Measurements from ENCODE around the gene MPO. TPM values are rescaled to one million over a fixed set of nuclear protein-coding genes. Genes with fewer than 3 reads are reported as not detected.

Gene MPO
- polyA plus RNA-seq, 2 donors = 0.02 TPM; not detected in 1

DNA sequence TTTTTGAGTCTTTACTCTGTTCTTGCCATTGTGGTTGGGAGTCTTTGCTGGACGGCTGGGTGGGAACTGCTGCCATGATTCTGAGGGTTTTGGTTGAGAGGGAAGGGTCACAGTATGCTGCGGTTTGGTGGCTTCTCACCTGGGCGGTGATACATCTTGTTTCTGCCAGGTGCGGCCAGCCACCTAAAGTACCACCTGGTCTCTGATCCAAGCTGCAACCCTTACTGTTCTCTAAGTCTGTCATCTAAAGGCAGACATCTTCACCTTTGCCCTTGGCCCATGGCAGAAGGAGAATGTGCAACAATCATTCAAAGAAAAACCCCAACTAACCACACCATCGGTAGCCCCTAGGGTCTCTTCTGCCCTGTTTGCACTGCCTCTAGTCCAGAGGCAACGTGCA is 19.6 kb upstream of the MPO start:
- Histone ChIP-seq H3K4me3 (ENCODE audit: low read depth in 1 of 2, low read length in 2 of 2) (no peak overlapping the region), H3K9me3 (ENCODE audit: control insufficient read depth in 2 of 2, insufficient read depth in 1 of 2, low read depth in 1 of 2, low read length in 1 of 2) (no peaks in the 10 kb centered on the region), H3K27me3 (ENCODE audit: control insufficient read depth in 1 of 2, insufficient read depth in 2 of 2, low read length in 2 of 2) (no peaks in the 10 kb centered on the region), H3K36me3 (ENCODE audit: control insufficient read depth in 2 of 2, insufficient read depth in 2 of 2, low read length in 1 of 2) (no peaks in the 10 kb centered on the region), H3K27ac (ENCODE audit: low read depth in 2 of 2, low read length in 1 of 2) (no peak overlapping the region), H3K4me1 (ENCODE audit: control insufficient read depth in 2 of 2, insufficient read depth in 2 of 2, low read length in 1 of 2) (peaks cover 0 to 4% of the 10 kb centered on the region in 2 donors)
- WGBS, 2 donors = 87 to 90% methylated on average over 6 of the region's 6 CpGs

DNA sequence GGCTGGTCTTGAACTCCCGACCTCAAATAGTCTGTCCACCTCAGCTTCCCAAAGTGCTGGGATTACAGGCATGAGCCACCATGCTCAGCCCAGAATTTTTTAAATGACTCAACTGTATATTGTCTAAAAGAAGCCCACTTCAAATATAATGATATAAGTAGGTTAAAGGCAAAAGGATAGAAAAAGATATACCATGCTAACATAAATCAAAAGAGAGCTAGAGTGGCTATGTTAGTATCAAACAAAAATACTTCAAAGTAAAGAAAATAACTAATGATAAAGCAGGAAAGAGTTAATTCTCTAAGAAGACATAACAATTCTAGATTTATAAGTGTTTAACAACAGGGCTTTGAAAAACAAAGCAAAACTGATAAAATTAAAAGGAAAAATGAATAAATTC is 13.3 kb upstream of the MPO start:
- Histone ChIP-seq H3K4me3 (ENCODE audit: low read depth in 1 of 2, low read length in 2 of 2) (no peak overlapping the region), H3K36me3 (ENCODE audit: control insufficient read depth in 2 of 2, insufficient read depth in 2 of 2, low read length in 1 of 2) (no peaks in the 10 kb centered on the region), H3K27ac (ENCODE audit: low read depth in 2 of 2, low read length in 1 of 2) (no peak overlapping the region), H3K4me1 (ENCODE audit: control insufficient read depth in 2 of 2, insufficient read depth in 2 of 2, low read length in 1 of 2) (no peaks in the 10 kb centered on the region), H3K27me3 (ENCODE audit: control insufficient read depth in 1 of 2, insufficient read depth in 2 of 2, low read length in 2 of 2) (no peaks in the 10 kb centered on the region), H3K9me3 (ENCODE audit: control insufficient read depth in 2 of 2, insufficient read depth in 1 of 2, low read depth in 1 of 2, low read length in 1 of 2) (peaks cover 0 to 2% of the 10 kb centered on the region in 2 donors)
- 78 to 92% methylated on average over 1 of the region's 1 CpG for WGBS, 2 donors

DNA sequence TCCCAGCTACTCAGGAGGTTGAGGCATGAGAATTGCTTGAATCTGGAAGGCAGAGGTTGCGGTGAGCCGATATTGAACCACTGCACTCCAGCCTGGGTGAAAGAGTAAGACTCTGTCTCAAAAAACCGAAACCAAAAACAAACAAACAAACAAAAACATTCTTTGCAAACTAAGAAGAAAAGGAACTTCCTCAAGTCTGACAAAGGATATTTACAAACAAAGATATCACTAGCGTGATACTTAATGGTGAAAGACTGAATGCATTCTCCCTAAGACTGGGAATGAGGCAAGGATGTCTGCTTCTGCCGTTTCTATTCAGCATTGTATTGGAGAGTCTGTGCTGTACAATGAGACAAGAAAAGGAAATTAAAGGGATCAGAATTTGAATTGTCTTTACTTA is 10.5 kb upstream of the MPO start:
- peaks cover 0 to 2% of the 10 kb centered on the region in 2 donors for H3K9me3 ChIP-seq (ENCODE audit: control insufficient read depth in 2 of 2, insufficient read depth in 1 of 2, low read depth in 1 of 2, low read length in 1 of 2)
- H3K27ac ChIP-seq (ENCODE audit: low read depth in 2 of 2, low read length in 1 of 2) = no peak overlapping the region
- H3K27me3 ChIP-seq (ENCODE audit: control insufficient read depth in 1 of 2, insufficient read depth in 2 of 2, low read length in 2 of 2) = no peaks in the 10 kb centered on the region
- no peaks in the 10 kb centered on the region for H3K36me3 ChIP-seq (ENCODE audit: control insufficient read depth in 2 of 2, insufficient read depth in 2 of 2, low read length in 1 of 2)
- H3K4me3 ChIP-seq (ENCODE audit: low read depth in 1 of 2, low read length in 2 of 2) = no peak overlapping the region
- no peaks in the 10 kb centered on the region for H3K4me1 ChIP-seq (ENCODE audit: control insufficient read depth in 2 of 2, insufficient read depth in 2 of 2, low read length in 1 of 2)
- WGBS, 2 donors = 67 to 75% methylated on average over 5 of the region's 5 CpGs

DNA sequence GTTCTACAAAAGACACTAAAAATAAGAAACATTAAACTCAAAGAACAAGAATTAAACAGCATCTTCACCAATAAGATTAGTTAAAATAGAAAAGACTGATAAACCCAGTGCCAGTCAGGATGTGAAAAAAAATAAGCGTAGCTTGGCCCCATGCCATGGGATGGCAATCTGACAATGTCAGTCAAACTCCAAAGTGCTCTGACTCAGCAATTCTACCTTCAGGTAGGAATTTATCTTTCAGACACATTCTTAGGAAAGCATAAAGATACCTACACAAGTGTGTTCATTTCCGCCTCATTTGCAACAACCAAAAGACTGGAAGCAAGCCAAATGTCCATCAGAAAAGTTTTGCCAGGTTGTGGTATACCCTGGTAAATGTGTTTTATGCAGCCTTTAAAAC is 9.1 kb upstream of the MPO start:
- Histone ChIP-seq H3K9me3 (ENCODE audit: control insufficient read depth in 2 of 2, insufficient read depth in 1 of 2, low read depth in 1 of 2, low read length in 1 of 2) (peaks cover 0 to 2% of the 10 kb centered on the region in 2 donors), H3K4me1 (ENCODE audit: control insufficient read depth in 2 of 2, insufficient read depth in 2 of 2, low read length in 1 of 2) (no peaks in the 10 kb centered on the region), H3K27ac (ENCODE audit: low read depth in 2 of 2, low read length in 1 of 2) (no peak overlapping the region), H3K36me3 (ENCODE audit: control insufficient read depth in 2 of 2, insufficient read depth in 2 of 2, low read length in 1 of 2) (no peaks in the 10 kb centered on the region), H3K27me3 (ENCODE audit: control insufficient read depth in 1 of 2, insufficient read depth in 2 of 2, low read length in 2 of 2) (no peaks in the 10 kb centered on the region), H3K4me3 (ENCODE audit: low read depth in 1 of 2, low read length in 2 of 2) (no peak overlapping the region)
- WGBS, 2 donors = 33 to 39% methylated on average over 2 of the region's 2 CpGs

DNA sequence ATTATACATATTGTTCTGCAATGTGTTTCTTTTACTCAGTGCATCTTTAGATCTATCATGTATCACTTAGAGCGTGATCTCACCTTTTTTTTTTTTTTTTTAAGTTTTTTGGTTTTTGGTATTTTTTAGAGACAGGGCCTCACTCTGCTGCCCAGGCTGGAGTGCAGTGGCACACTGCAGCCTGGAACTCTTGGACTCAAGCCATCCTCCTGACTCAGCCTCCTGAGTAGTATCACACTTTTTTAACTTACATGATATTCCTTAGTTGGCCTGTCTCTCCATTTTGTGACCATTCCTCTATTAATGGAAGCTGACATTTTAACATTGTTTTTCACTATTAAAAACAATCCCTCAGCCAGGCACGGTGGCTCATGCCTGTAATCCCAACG is 4.7 kb upstream of the MPO start:
- Histone ChIP-seq H3K4me1 (ENCODE audit: control insufficient read depth in 2 of 2, insufficient read depth in 2 of 2, low read length in 1 of 2) (no peaks in the 10 kb centered on the region), H3K27me3 (ENCODE audit: control insufficient read depth in 1 of 2, insufficient read depth in 2 of 2, low read length in 2 of 2) (no peaks in the 10 kb centered on the region), H3K27ac (ENCODE audit: low read depth in 2 of 2, low read length in 1 of 2) (no peak overlapping the region), H3K9me3 (ENCODE audit: control insufficient read depth in 2 of 2, insufficient read depth in 1 of 2, low read depth in 1 of 2, low read length in 1 of 2) (peaks cover 0 to 2% of the 10 kb centered on the region in 2 donors), H3K36me3 (ENCODE audit: control insufficient read depth in 2 of 2, insufficient read depth in 2 of 2, low read length in 1 of 2) (no peaks in the 10 kb centered on the region), H3K4me3 (ENCODE audit: low read depth in 1 of 2, low read length in 2 of 2) (no peak overlapping the region)
- 89 to 91% methylated on average over 3 of the region's 3 CpGs for WGBS, 2 donors

DNA sequence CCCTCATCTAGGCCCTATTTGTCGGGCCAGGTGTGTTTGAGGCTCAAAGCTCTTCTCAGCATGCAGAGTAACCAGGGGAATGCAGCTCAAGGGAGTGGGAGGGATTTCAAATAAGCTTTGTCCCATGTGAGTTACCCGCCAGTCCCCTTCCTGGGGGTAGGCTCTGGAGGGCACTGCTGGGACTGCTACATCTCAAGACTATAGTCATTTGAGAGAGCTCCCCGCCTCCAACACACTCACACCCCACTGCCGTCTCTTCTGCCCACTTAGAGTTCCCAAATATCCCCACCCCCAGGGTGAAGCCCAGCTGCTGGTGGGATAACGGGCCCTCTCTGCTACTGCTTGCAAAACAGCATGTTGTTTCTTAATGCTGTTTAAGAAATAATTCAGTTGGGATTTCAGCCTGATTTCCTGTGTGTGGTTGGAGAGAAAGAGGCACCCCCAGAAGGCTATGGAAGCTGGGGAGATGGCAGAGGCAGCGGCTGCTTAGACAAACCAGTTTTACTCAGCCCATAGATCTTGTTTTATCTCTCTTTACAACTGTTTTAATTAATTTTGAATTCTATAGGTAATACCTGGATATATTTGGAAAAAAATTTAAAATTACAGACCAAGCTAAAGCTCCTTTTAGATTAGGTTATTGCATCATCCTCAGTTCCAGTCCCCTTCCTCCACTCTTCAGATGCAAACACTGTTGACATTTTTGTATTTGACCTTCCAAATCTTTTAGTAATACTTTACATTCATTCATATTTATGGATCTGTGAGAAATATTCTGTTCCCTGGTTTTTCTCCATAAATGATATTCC is 4.1 kb upstream of the MPO start:
- Histone ChIP-seq H3K4me1 (ENCODE audit: control insufficient read depth in 2 of 2, insufficient read depth in 2 of 2, low read length in 1 of 2) (no peaks in the 10 kb centered on the region), H3K9me3 (ENCODE audit: control insufficient read depth in 2 of 2, insufficient read depth in 1 of 2, low read depth in 1 of 2, low read length in 1 of 2) (peaks cover 0 to 2% of the 10 kb centered on the region in 2 donors), H3K27me3 (ENCODE audit: control insufficient read depth in 1 of 2, insufficient read depth in 2 of 2, low read length in 2 of 2) (no peaks in the 10 kb centered on the region), H3K36me3 (ENCODE audit: control insufficient read depth in 2 of 2, insufficient read depth in 2 of 2, low read length in 1 of 2) (no peaks in the 10 kb centered on the region), H3K4me3 (ENCODE audit: low read depth in 1 of 2, low read length in 2 of 2) (no peak overlapping the region), H3K27ac (ENCODE audit: low read depth in 2 of 2, low read length in 1 of 2) (no peak overlapping the region)
- WGBS, 2 donors = 66% methylated on average over 6 of the region's 6 CpGs

DNA sequence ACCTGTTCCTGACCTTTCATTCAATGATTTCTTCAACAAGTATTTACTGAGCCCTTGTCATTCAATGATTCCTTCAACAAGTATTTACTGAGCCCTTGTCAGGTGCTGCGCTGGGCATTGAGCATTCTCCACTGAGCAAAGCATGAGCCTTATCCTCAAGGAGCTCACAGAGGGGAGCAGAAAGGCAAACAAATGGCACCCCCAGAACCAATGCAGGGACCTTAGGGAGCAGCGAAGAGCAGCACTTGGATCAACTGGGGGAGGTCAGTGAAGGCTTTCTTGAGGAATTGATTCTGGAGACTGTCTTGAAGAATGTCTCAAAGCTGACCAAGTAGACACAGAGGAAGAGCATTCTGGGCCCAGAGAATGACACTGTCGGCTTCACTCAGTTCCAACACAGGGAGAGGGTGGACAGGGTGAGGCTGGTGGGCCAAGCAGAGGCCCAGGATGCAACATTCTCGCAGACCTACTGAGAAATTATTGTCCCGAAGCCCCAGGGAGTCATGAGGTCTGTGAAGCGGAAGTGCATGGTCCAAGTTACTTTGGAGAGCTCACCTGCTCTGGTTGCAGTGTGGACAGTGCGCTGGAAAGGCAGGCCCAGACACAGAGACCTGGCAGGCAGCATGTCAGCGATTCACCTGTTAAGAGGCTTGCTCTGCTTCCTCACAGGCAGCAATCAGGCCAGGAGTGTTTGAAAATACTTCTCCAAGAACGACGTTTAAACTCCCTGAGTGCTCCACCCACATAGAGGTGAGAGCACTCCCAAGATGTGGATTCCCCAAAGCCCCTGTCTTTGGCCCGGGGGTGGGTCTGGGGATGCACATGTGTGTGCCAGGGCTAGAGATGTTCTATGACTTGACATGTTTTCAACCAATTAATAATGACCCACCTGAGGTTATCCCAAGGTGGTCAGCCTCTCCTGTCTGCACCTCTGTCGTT is 3.2 kb upstream of the MPO start:
- no peaks in the 10 kb centered on the region for H3K27me3 ChIP-seq (ENCODE audit: control insufficient read depth in 1 of 2, insufficient read depth in 2 of 2, low read length in 2 of 2)
- no peak overlapping the region for H3K4me3 ChIP-seq (ENCODE audit: low read depth in 1 of 2, low read length in 2 of 2)
- peaks cover 3 to 4% of the 10 kb centered on the region in 2 donors for H3K4me1 ChIP-seq (ENCODE audit: control insufficient read depth in 2 of 2, insufficient read depth in 2 of 2, low read length in 1 of 2)
- no peak overlapping the region for H3K27ac ChIP-seq (ENCODE audit: low read depth in 2 of 2, low read length in 1 of 2)
- WGBS, 2 donors = 72% methylated on average over 12 of the region's 12 CpGs
- H3K36me3 ChIP-seq (ENCODE audit: control insufficient read depth in 2 of 2, insufficient read depth in 2 of 2, low read length in 1 of 2) = no peaks in the 10 kb centered on the region
- peaks cover 0 to 2% of the 10 kb centered on the region in 2 donors for H3K9me3 ChIP-seq (ENCODE audit: control insufficient read depth in 2 of 2, insufficient read depth in 1 of 2, low read depth in 1 of 2, low read length in 1 of 2)

DNA sequence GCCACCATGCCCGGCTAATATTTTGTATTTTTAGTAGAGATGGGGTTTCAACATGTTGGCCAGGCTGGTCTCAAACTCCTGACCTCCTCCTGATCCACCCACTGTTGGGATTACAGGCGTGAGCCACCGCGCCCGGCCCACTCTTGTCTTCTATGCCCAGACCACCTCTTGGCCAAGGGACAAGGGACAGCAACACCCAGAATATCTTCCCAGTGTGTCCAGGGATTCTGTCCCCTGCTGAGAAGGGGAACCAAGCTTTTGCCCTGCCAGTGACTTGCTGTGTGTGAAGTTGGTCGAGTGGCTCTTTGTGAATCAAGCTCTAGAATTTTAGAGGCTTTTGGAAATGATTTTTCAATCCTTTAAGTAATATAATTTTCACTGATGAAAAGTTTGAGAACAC is 1.7 kb upstream of the MPO start:
- H3K27me3 ChIP-seq (ENCODE audit: control insufficient read depth in 1 of 2, insufficient read depth in 2 of 2, low read length in 2 of 2) = peaks cover 0 to 4% of the 10 kb centered on the region in 2 donors
- no peaks in the 10 kb centered on the region for H3K36me3 ChIP-seq (ENCODE audit: control insufficient read depth in 2 of 2, insufficient read depth in 2 of 2, low read length in 1 of 2)
- peaks cover 0 to 2% of the 10 kb centered on the region in 2 donors for H3K9me3 ChIP-seq (ENCODE audit: control insufficient read depth in 2 of 2, insufficient read depth in 1 of 2, low read depth in 1 of 2, low read length in 1 of 2)
- no peak overlapping the region for H3K27ac ChIP-seq (ENCODE audit: low read depth in 2 of 2, low read length in 1 of 2)
- WGBS, 2 donors = 87 to 88% methylated on average over 6 of the region's 6 CpGs
- no peak overlapping the region for H3K4me3 ChIP-seq (ENCODE audit: low read depth in 1 of 2, low read length in 2 of 2)
- H3K4me1 ChIP-seq (ENCODE audit: control insufficient read depth in 2 of 2, insufficient read depth in 2 of 2, low read length in 1 of 2) = peaks cover 3 to 7% of the 10 kb centered on the region in 2 donors

DNA sequence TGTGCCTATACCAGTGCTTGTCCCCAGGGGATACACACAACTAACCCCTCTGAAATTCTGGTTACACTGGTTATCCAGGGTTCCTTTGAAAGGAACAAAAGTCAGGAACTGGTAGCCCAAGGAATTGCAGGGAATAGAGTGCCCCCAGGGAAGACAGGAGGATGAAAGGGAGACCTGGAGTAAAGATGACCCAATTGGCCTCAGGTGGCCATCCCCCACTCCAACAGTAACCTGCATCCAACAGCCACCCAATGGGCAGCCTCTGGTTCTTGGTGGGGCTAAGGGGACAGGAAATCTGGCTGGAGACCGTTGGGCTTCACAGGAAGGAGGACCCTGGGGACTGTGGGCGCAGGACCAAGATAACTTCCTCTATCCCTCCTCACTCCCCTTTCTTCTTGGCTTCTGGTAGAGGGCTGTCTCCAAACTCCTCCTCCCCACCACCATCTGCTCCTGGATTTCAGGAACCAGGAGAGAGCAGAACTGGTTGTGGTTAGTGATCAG is 826 bp upstream of the MPO start:
- no peak overlapping the region for H3K27ac ChIP-seq (ENCODE audit: low read depth in 2 of 2, low read length in 1 of 2)
- peaks cover 0 to 4% of the 10 kb centered on the region in 2 donors for H3K27me3 ChIP-seq (ENCODE audit: control insufficient read depth in 1 of 2, insufficient read depth in 2 of 2, low read length in 2 of 2)
- no peak overlapping the region for H3K4me3 ChIP-seq (ENCODE audit: low read depth in 1 of 2, low read length in 2 of 2)
- 52 to 56% methylated on average over 2 of the region's 2 CpGs for WGBS, 2 donors
- peaks cover 3 to 7% of the 10 kb centered on the region in 2 donors for H3K4me1 ChIP-seq (ENCODE audit: control insufficient read depth in 2 of 2, insufficient read depth in 2 of 2, low read length in 1 of 2)
- H3K9me3 ChIP-seq (ENCODE audit: control insufficient read depth in 2 of 2, insufficient read depth in 1 of 2, low read depth in 1 of 2, low read length in 1 of 2) = peaks cover 0 to 2% of the 10 kb centered on the region in 2 donors
- H3K36me3 ChIP-seq (ENCODE audit: control insufficient read depth in 2 of 2, insufficient read depth in 2 of 2, low read length in 1 of 2) = no peaks in the 10 kb centered on the region
